GM13976 (cell line): ENCODE data around the gene CRTC1.

ENCODE experiments used
- DNase-seq: peaks from one replicate; pipeline ENCODE4 v3.0.0; 2012; ENCODE audit warnings: low spot score
- CTCF ChIP-seq: IDR thresholded peaks from 2 replicates; pipeline ENCODE4 v1.5.1; 2012; ENCODE audit warnings: borderline replicate concordance, mild to moderate bottlenecking; ENCODE audit not compliant: insufficient read depth; ENCODE audit errors: extremely low read depth, missing control alignments, control extremely low read depth
- in situ Hi-C: fragments of 300-500 bp; cut with MboI; formaldehyde crosslinking; loops from one replicate; pipeline ENCODE4 v1.12.0; 2022; ENCODE audit warnings: low sequenced_read_pairs, mixed read lengths, inconsistent platforms; ENCODE audit not compliant: unreplicated experiment

The CRTC1 gene

DNA sequence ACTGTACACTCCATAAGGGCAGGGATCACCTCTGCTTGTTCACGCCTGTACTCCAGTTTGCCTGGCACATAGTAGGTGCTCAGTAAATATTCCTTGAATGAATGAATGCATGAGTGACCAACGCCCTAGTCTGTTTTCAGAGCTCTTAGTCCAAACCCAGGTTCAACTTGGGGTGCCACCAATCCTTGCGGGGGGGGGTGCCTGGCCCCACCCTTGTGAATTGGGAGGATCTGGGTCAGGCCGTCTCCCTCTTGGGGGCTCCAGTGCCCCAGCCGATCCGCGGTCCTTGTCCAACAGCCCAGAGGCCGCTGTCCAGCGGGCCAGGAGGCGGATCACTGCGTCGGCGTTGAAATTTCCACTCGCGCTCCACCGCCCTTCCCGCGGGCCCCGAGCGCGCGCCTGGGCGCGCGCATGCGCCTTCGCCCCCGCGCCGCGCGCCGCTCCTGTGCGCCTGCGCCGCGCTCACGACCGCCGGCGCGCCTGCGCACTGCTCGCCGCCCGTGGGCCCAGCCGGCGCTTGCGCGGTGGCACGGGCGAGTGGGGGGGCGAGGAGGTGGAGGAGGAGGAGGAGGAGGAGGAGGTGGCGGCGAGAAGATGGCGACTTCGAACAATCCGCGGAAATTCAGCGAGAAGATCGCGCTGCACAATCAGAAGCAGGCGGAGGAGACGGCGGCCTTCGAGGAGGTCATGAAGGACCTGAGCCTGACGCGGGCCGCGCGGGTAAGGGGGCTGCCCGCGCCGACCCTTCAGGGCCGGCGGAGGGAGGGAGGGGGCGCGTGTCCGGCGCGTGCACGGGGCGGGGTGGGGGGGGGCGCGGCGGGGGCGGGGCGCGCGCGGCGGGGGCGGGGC is at the start of gene CRTC1:
Gene CRTC1 (plus strand): TSS at position 572 of the 849 bp plus-strand sequence. CDS start 23 bp downstream, at position 595.
- DNase-seq: peak; percentile 98
- in situ Hi-C loops: no loop called here
- TF ChIP-seq CTCF: no peak

GRCh38 chr19:18634612-18635297 is 48.7 kb upstream of the CRTC1 start:
- DNase-seq: no peak
- TF ChIP-seq CTCF: no peak
- in situ Hi-C loops: no loop called here

- in situ Hi-C loops: no loop called here
- no peak for TF ChIP-seq CTCF
- DNase-seq: no peak
Measured at GRCh38 chr19:18635831-18636182, 47.7 kb upstream of the CRTC1 start.

- in situ Hi-C loops: no loop called here
Measured at GRCh38 chr19:18636183-18636968, 47.1 kb upstream of the CRTC1 start.

GRCh38 chr19:18636969-18637629 is 46.4 kb upstream of the CRTC1 start, which contains the start of gene KLHL26:
Gene KLHL26 (plus strand): TSS chr19:18637028. CDS start chr19:18637055, 27 bp downstream.
- in situ Hi-C loops: no loop called here
- DNase-seq: no peak
- no peak for TF ChIP-seq CTCF

More at GRCh38 chr19:18636183-18636968, 47.1 kb upstream of the CRTC1 start:
- no peak for TF ChIP-seq CTCF
- peak; percentile 100 for DNase-seq
